HepG2 (cell line): ENCODE measurements around the gene SDCCAG8. TPM values are rescaled to one million over a fixed set of nuclear protein-coding genes. Genes with fewer than 3 reads are reported as not detected.

ENCODE experiments used
- ATAC-seq: fragments of 200-7000 bp; cut with Tn5 transposase; 3 replicates; pipeline ENCODE4 v1.9.1; 2020; ENCODE audit warnings: mild to moderate bottlenecking, moderate library complexity
- BruUV-seq: library from RNA; stranded (reverse); fragments of 400-500 nt; replicated peaks from 2 replicates; lab custom pipeline; 2021; lab: Mats Ljungman, UMichigan
- CTCF ChIA-PET: fragments of 300-600 bp; formaldehyde crosslinking; extraction: SDS; loops from one replicate; lab custom pipeline; 2021; ENCODE audit warnings: low total read pairs, inconsistent platforms, low intra/inter-chr PET ratio; lab: Yijun Ruan, JAX
- POLR2A ChIA-PET: fragments of 350-600 bp; sonication (Branson Sonifier 250); formaldehyde crosslinking; loops from one replicate; lab custom pipeline; 2020; ENCODE audit warnings: antibody characterized with exemption, inconsistent platforms; lab: Yijun Ruan, JAX
- DNase-seq: peaks from one replicate; pipeline ENCODE4 v3.0.0-alpha.2; 2015; ENCODE audit warnings: low spot score
- FAIRE-seq: peaks from 3 replicates; lab custom pipeline; 2011; peaks lifted over from hg19 to GRCh38; lab: Jason Lieb, UNC
- H2AFZ ChIP-seq: one replicate; pipeline ENCODE4 v1.6.1; 2011; ENCODE audit warnings: low read length, inconsistent platforms
- H3K27ac ChIP-seq: fragments of 300-600 bp; 3 replicates; pipeline ENCODE4 v1.8.0; 2011; ENCODE audit warnings: mixed run types, mild to moderate bottlenecking, mixed read lengths, low read length, inconsistent platforms; ENCODE audit not compliant: insufficient read depth; ENCODE audit errors: extremely low read length
- H3K27me3 ChIP-seq, 2 experiments: fragments of 200-600 bp in 1 of 2; 2 replicates in 1 of 2; 3 replicates in 1 of 2; pipeline versions ENCODE4 v1.6.0 to v1.8.0; 2011; ENCODE audit warnings: low read length in 2 of 2, mild to moderate bottlenecking in 2 of 2, moderate library complexity in 2 of 2, inconsistent platforms in 1 of 2; ENCODE audit not compliant: insufficient read depth in 2 of 2, control insufficient read depth in 1 of 2
- H3K36me3 ChIP-seq, 2 experiments: fragments of 200-600 bp in 1 of 2; replicated peaks in 1 of 2; 2 replicates in 1 of 2; 3 replicates in 1 of 2; pipeline versions ENCODE4 v1.5.1 to v1.8.0; 2011; ENCODE audit warnings: low read length in 2 of 2, inconsistent platforms in 1 of 2; ENCODE audit not compliant: insufficient read depth in 2 of 2, control insufficient read depth in 1 of 2
- H3K4me1 ChIP-seq: 2 replicates; pipeline ENCODE4 v1.5.1; 2012; ENCODE audit warnings: low read length, inconsistent platforms; ENCODE audit not compliant: insufficient read depth
- H3K4me2 ChIP-seq: 2 replicates; pipeline ENCODE4 v1.6.0; 2011; ENCODE audit warnings: low read depth, low read length, inconsistent platforms
- H3K4me3 ChIP-seq, 3 experiments: fragments of 200-600 bp in 1 of 3; sonication (generic), shearing (Covaris generic) in 1 of 3; replicated peaks in 1 of 3; 2 replicates each; pipeline ENCODE4 v1.5.1; 2011 to 2016; ENCODE audit warnings: low read length in 3 of 3, inconsistent platforms in 2 of 3, low read depth in 2 of 3, mild to moderate bottlenecking in 2 of 3, control low read depth in 1 of 3, mixed read lengths in 1 of 3; ENCODE audit not compliant: insufficient read depth in 1 of 3
- H3K79me2 ChIP-seq: one replicate; pipeline ENCODE4 v1.6.1; 2011; ENCODE audit warnings: low read length, inconsistent platforms; ENCODE audit not compliant: insufficient read depth
- H3K9ac ChIP-seq: 2 replicates; pipeline ENCODE4 v1.6.0; 2011; ENCODE audit warnings: mild to moderate bottlenecking, low read depth, low read length, inconsistent platforms; ENCODE audit not compliant: insufficient read depth
- H3K9me3 ChIP-seq: 2 replicates; pipeline ENCODE4 v1.5.1; 2012; ENCODE audit warnings: mild to moderate bottlenecking, low read length
- H4K20me1 ChIP-seq: 2 replicates; pipeline ENCODE4 v1.6.0; 2011; ENCODE audit warnings: inconsistent platforms, mild to moderate bottlenecking, low read length, moderate library complexity; ENCODE audit not compliant: insufficient read depth
- AGO1 ChIP-seq: fragments of 200-400 bp; formaldehyde crosslinking; IDR thresholded peaks from 2 replicates; pipeline ENCODE4 v1.6.1; 2017; ENCODE audit warnings: mild to moderate bottlenecking, low read depth, low read length, moderate library complexity; ENCODE audit not compliant: poor library complexity, severe bottlenecking
- CCDC6 ChIP-seq: sonication (generic); formaldehyde crosslinking; IDR thresholded peaks from 2 replicates; pipeline ENCODE4 v1.8.1; 2022; ENCODE audit warnings: mild to moderate bottlenecking, missing genetic modification reagents, moderate library complexity
- DBP ChIP-seq: sonication (generic); formaldehyde crosslinking; IDR thresholded peaks from 2 replicates; pipeline ENCODE4 v1.4.0; 2020; ENCODE audit warnings: missing genetic modification reagents; ENCODE audit errors: not compliant biosample characterization
- GTF2F1 ChIP-seq: fragments of 150-350 bp; IDR thresholded peaks from 2 replicates; pipeline ENCODE4 v1.6.1; 2014; ENCODE audit warnings: low read length
- HOMEZ ChIP-seq: IDR thresholded peaks from 2 replicates; pipeline ENCODE4 v1.6.1; 2016; ENCODE audit warnings: low read depth
- MED13 ChIP-seq: sonication (generic); formaldehyde crosslinking; IDR thresholded peaks from 2 replicates; pipeline ENCODE4 v1.5.0; 2020; ENCODE audit warnings: missing genetic modification reagents
- NCOA5 ChIP-seq: sonication (generic); formaldehyde crosslinking; IDR thresholded peaks from 2 replicates; pipeline ENCODE4 v1.4.0; 2020; ENCODE audit warnings: missing genetic modification reagents
- NFAT5 ChIP-seq: sonication (generic); formaldehyde crosslinking; IDR thresholded peaks from 2 replicates; pipeline ENCODE4 v1.4.0; 2020; ENCODE audit warnings: missing genetic modification reagents
- NFRKB ChIP-seq: fragments of 450-650 bp; IDR thresholded peaks from 2 replicates; pipeline ENCODE4 v1.6.1; 2017
- SAFB2 ChIP-seq: sonication (generic); formaldehyde crosslinking; IDR thresholded peaks from 2 replicates; pipeline ENCODE4 v1.5.1; 2020; ENCODE audit warnings: missing genetic modification reagents, low read depth, mild to moderate bottlenecking, borderline replicate concordance
- TP53 ChIP-seq: sonication (generic); formaldehyde crosslinking; conservative IDR thresholded peaks from 2 replicates; pipeline ENCODE4 v1.4.0; 2020; ENCODE audit warnings: missing genetic modification reagents
- ZIK1 ChIP-seq: sonication (generic); formaldehyde crosslinking; IDR thresholded peaks from 2 replicates; pipeline ENCODE4 v1.5.0; 2020; ENCODE audit warnings: mild to moderate bottlenecking, low read depth, missing genetic modification reagents, borderline replicate concordance
- ZNF740 ChIP-seq: sonication (generic); formaldehyde crosslinking; IDR thresholded peaks from 2 replicates; pipeline ENCODE4 v1.4.0; 2020; ENCODE audit warnings: missing genetic modification reagents
- WGBS: methylation state at CpG from one replicate; pipeline ENCODE4 v1.1.6; 2017; ENCODE audit warnings: low lambda C conversion rate; 5-methylcytosine and 5-hydroxymethylcytosine counted together
- in situ Hi-C: cut with HindIII; loops from 2 replicates; pipeline ENCODE4 v1.10.0; 2017; ENCODE audit warnings: low pct_unique_long_range_greater_than_20kb; ENCODE audit not compliant: extremely low pct_ligation_motif_present
- intact Hi-C: fragments of 100-400 bp; cut with micrococcal nuclease; formaldehyde crosslinking; loops from one replicate; pipeline ENCODE4 v1.10.0; 2022; ENCODE audit not compliant: unreplicated experiment
- polyA plus RNA-seq, 8 experiments: library from polyadenylated mRNA; depleted of rRNA in 3 of 8; stranded (reverse) in 7 of 8; unstranded in 1 of 8; fragments of >200 nt; fragmentation: Illumina TruSeq in 4 of 8; extraction: Trizol in 4 of 8; gene quantifications; 2 replicates each; pipeline versions ENCODE4 v1.2.1 to v1.2.3, GENCODE V29; 2011 to 2016; ENCODE audit warnings: low read depth in 4 of 8, missing spikeins in 1 of 8, mixed read lengths in 1 of 8; ENCODE audit not compliant: insufficient read depth in 1 of 8
- total RNA-seq, 5 experiments: library from RNA; depleted of rRNA; stranded (reverse); fragments of >200 nt; fragmentation: Illumina TruSeq; extraction: Trizol; gene quantifications; 2 replicates each; pipeline ENCODE4 v1.2.3, GENCODE V29; 2016; ENCODE audit warnings: low read depth in 1 of 5

SDCCAG8 gene
- total and polyA plus RNA-seq, 2 of the 13 experiments (the other 11 are each of a cell fraction or from before 2014, with no cell fraction given), result 9.5 to 13.4 TPM

- TF ChIP-seq DBP (no peak), ZIK1 (CRISPR knock-in tag) (no peak), TP53 (CRISPR knock-in tag) (no peak), GTF2F1 (no peak), ZNF740 (CRISPR knock-in tag) (no peak), MED13 (CRISPR knock-in tag) (no peak), SAFB2 (CRISPR knock-in tag) (no peak), NCOA5 (CRISPR knock-in tag) (no peak), AGO1 (no peak), NFRKB (no peak), CCDC6 (no peak), NFAT5 (CRISPR knock-in tag) (no peak), HOMEZ (CRISPR knock-in tag) (no peak)
- Histone ChIP-seq H3K27ac (no peak overlapping the region), H3K79me2 (peaks cover 69% of the 10 kb centered on the region), H3K9me3 (no peaks in the 10 kb centered on the region), H3K4me2 (no peak overlapping the region), H3K4me1 (peaks cover 13% of the 10 kb centered on the region; the same call in 1 of the 2 replicates), H3K4me3 (no peak overlapping the region), H3K27me3 (no peaks in the 10 kb centered on the region), H2AFZ (no peak overlapping the region), H3K36me3 (no peaks in the 10 kb centered on the region; a peak in 2 of 5 replicates), H4K20me1 (peaks cover 4% of the 10 kb centered on the region), H3K9ac (no peak overlapping the region)
- in situ Hi-C loops, result no loop called here
- intact Hi-C loops, result no loop called here
- 99% methylated on average over 8 of the region's 9 CpGs for WGBS
- FAIRE-seq (no peak), ATAC-seq (no peak), DNase-seq (no peak)
- CTCF ChIA-PET, result no interaction called here
- POLR2A ChIA-PET, result no interaction called here
- BruUV-seq, result no TSS peak
These were observed 11.4 kb upstream of the SDCCAG8 start for GRCh38 chr1:243244432-243244841.
